Liver (tissue), 9 donors: ENCODE data around the gene C14orf119. TPM values are rescaled to one million over a fixed set of nuclear protein-coding genes. Genes with fewer than 3 reads are reported as not detected.

Experiments
- DNase-seq: peaks from one replicate; pipeline ENCODE4 v3.0.0-alpha.2; 2017; ENCODE audit warnings: low spot score
- H3K27ac ChIP-seq, 2 donors: one replicate each; pipeline ENCODE4 v1.7.0; 2013; ENCODE audit warnings: inconsistent platforms in 2 of 2, low read length in 2 of 2, control low read depth in 1 of 2, low read depth in 1 of 2, mild to moderate bottlenecking in 1 of 2
- H3K27me3 ChIP-seq, 4 donors: one replicate each; pipeline versions ENCODE4 v1.6.1 to v1.7.0; 2013; ENCODE audit warnings: low read length in 3 of 4, inconsistent platforms in 1 of 4, mild to moderate bottlenecking in 1 of 4, moderate library complexity in 1 of 4; ENCODE audit not compliant: control insufficient read depth in 4 of 4, insufficient read depth in 4 of 4
- H3K36me3 ChIP-seq, 4 donors: one replicate each; pipeline versions ENCODE4 v1.6.1 to v1.7.0; 2013; ENCODE audit warnings: low read length in 3 of 4, mild to moderate bottlenecking in 3 of 4, low read depth in 1 of 4, moderate library complexity in 1 of 4; ENCODE audit not compliant: control insufficient read depth in 4 of 4, insufficient read depth in 3 of 4
- H3K4me1 ChIP-seq, 4 donors: one replicate each; pipeline versions ENCODE4 v1.6.1 to v1.7.0; 2013; ENCODE audit warnings: low read length in 3 of 4, mild to moderate bottlenecking in 3 of 4, moderate library complexity in 1 of 4; ENCODE audit not compliant: control insufficient read depth in 4 of 4, insufficient read depth in 4 of 4
- H3K4me3 ChIP-seq, 3 donors: one replicate each; pipeline versions ENCODE4 v1.6.1 to v1.7.0; 2013; ENCODE audit warnings: low read length in 3 of 3, control low read depth in 1 of 3, low read depth in 1 of 3, mild to moderate bottlenecking in 1 of 3
- H3K9ac ChIP-seq, 2 donors: one replicate each; pipeline ENCODE4 v1.7.0; 2013; ENCODE audit warnings: low read length in 2 of 2, mild to moderate bottlenecking in 2 of 2, moderate library complexity in 2 of 2, control low read depth in 1 of 2, low read depth in 1 of 2
- H3K9me3 ChIP-seq, 4 donors: one replicate each; pipeline versions ENCODE4 v1.6.1 to v1.7.0; 2013; ENCODE audit warnings: low read length in 3 of 4; ENCODE audit not compliant: control insufficient read depth in 4 of 4
- EGR1 ChIP-seq, 2 donors: IDR thresholded peaks; 2 replicates each; pipeline ENCODE4 v1.6.1; 2016 to 2018; ENCODE audit warnings: antibody characterized with exemption in 2 of 2, low read depth in 2 of 2
- FOXA1 ChIP-seq: IDR thresholded peaks from 2 replicates; pipeline ENCODE4 v1.6.1; 2016; ENCODE audit warnings: antibody characterized with exemption
- FOXA2 ChIP-seq: IDR thresholded peaks from 2 replicates; pipeline ENCODE4 v1.6.1; 2016; ENCODE audit warnings: antibody characterized with exemption
- GABPA ChIP-seq, 2 donors: IDR thresholded peaks in 1 of 2; conservative IDR thresholded peaks in 1 of 2; 2 replicates each; pipeline ENCODE4 v1.6.1; 2016; ENCODE audit warnings: antibody characterized with exemption in 2 of 2, mild to moderate bottlenecking in 1 of 2, moderate library complexity in 1 of 2
- HNF4A ChIP-seq, 2 donors: conservative IDR thresholded peaks; 2 replicates each; pipeline ENCODE4 v1.6.1; 2016; ENCODE audit warnings: antibody characterized with exemption in 2 of 2, mild to moderate bottlenecking in 2 of 2
- HNF4G ChIP-seq: IDR thresholded peaks from 2 replicates; pipeline ENCODE4 v1.6.1; 2016; ENCODE audit warnings: antibody characterized with exemption
- JUND ChIP-seq, 2 donors: IDR thresholded peaks; 2 replicates each; pipeline ENCODE4 v1.6.1; 2016; ENCODE audit warnings: antibody characterized with exemption in 2 of 2
- NR2F2 ChIP-seq: IDR thresholded peaks from 2 replicates; pipeline ENCODE4 v1.6.1; 2016; ENCODE audit warnings: antibody characterized with exemption
- RXRA ChIP-seq, 2 donors: IDR thresholded peaks; 2 replicates each; pipeline ENCODE4 v1.6.1; 2017 to 2018; ENCODE audit warnings: antibody characterized with exemption in 2 of 2, mild to moderate bottlenecking in 1 of 2
- SP1 ChIP-seq: IDR thresholded peaks from 2 replicates; pipeline ENCODE4 v1.6.1; 2018; ENCODE audit warnings: antibody characterized with exemption, mild to moderate bottlenecking
- TAF1 ChIP-seq: conservative IDR thresholded peaks from 2 replicates; pipeline ENCODE4 v1.6.1; 2016; ENCODE audit warnings: antibody characterized with exemption, mild to moderate bottlenecking
- YY1 ChIP-seq: IDR thresholded peaks from 2 replicates; pipeline ENCODE4 v1.6.1; 2016; ENCODE audit warnings: antibody characterized with exemption, mild to moderate bottlenecking
- WGBS: extraction: QIAGEN DNeasy Blood & Tissue Kit; methylation state at CpG from one replicate; pipeline ENCODE4 v1.1.7; 2013; 5-methylcytosine and 5-hydroxymethylcytosine counted together
- polyA plus RNA-seq, 2 donors: library from polyadenylated mRNA; stranded (reverse) in 1 of 2; unstranded in 1 of 2; fragments of 200-250 nt in 1 of 2; fragments of >200 nt in 1 of 2; fragmentation: Nextera tagmentation in 1 of 2; extraction: Ambion mirVana in 1 of 2; gene quantifications; one replicate each; pipeline versions ENCODE4 v1.2.1 to v1.2.3, GENCODE V29; 2013 to 2015
- total RNA-seq, 2 donors: library from RNA; depleted of rRNA; stranded (reverse); fragments of >200 nt; gene quantifications; one replicate each; pipeline ENCODE4 v1.2.3, GENCODE V29; 2014
- TF ChIP-seq, protein P1 (sequence below): IDR thresholded peaks from 2 replicates; pipeline ENCODE4 v1.6.1; 2016; ENCODE audit warnings: antibody characterized with exemption
- TF ChIP-seq, protein P2 (sequence below): IDR thresholded peaks from 2 replicates; pipeline ENCODE4 v1.6.1; 2016; ENCODE audit warnings: antibody characterized with exemption, mild to moderate bottlenecking
- TF ChIP-seq, protein P3 (sequence below): fragments of 150-350 bp; IDR thresholded peaks from 2 replicates; pipeline ENCODE4 v1.5.1; 2017; ENCODE audit warnings: improper control_type of control experiment, low read depth, low read length; ENCODE audit not compliant: missing input control
- TF ChIP-seq, protein P4 (sequence below): IDR thresholded peaks from 2 replicates; pipeline ENCODE4 v1.6.1; 2016; ENCODE audit warnings: antibody characterized with exemption
- TF ChIP-seq, protein P5 (sequence below): IDR thresholded peaks from 2 replicates; pipeline ENCODE4 v1.6.1; 2016; ENCODE audit warnings: antibody characterized with exemption
- donor health status: healthy.
- donor health status: healthy.
- donor health status: healthy.
- donor health status: healthy.
- donor health status: healthy.

The C14orf119 gene
- total and polyA plus RNA-seq, 4 donors, result 9.0 to 27.1 (median 17.7) TPM

DNA sequence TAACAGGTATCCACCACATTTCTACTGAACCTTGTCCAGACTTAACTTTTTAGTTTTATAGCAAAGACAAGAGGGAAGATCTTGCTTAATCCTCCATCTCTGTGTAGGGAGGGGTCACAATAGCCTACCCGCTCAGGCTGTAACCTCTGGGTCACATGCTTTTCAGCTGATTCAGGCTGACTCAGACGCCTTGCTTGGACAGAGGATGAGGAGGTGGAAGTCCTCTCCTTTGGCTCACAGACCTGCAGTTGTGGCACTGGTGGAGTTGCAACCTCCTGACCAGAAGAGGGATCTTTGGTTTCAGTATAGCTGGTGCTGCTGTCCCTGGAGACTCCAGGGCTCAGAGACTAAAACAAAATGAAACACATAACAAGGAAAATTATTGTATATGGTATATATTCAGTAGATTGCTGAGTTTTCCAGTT, 16.6 kb upstream of the C14orf119 start (continued):
- no peak for TF ChIP-seq TAF1

DNA sequence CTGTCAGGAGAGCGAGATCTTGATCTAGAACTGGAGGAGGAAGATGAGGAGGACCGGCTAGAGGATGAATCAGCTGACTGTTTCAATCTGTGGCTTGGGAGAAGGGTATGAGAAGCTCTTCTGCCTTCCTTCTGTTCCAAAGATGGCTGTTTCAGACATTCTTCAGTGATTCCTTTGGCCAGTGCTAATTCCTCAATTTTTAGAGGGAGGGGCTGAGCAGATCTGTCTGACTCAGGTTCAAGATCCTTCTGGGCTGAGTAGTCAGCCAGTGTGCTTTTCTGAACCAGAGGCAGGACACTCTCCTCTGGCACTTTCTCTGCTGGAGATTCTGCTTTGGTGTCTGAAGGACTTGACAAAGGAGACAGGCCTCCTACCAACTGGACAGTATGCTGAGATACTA, 15.6 kb upstream of the C14orf119 start:
- TF ChIP-seq HNF4G (no peak), NR2F2 (no peak), RXRA (IDR thresholded peaks at IDR 0.05) (no peak), TAF1 (no peak)
- TF ChIP-seq, protein P1, sequence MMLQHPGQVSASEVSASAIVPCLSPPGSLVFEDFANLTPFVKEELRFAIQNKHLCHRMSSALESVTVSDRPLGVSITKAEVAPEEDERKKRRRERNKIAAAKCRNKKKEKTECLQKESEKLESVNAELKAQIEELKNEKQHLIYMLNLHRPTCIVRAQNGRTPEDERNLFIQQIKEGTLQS, result no peak
- TF ChIP-seq, protein P2, sequence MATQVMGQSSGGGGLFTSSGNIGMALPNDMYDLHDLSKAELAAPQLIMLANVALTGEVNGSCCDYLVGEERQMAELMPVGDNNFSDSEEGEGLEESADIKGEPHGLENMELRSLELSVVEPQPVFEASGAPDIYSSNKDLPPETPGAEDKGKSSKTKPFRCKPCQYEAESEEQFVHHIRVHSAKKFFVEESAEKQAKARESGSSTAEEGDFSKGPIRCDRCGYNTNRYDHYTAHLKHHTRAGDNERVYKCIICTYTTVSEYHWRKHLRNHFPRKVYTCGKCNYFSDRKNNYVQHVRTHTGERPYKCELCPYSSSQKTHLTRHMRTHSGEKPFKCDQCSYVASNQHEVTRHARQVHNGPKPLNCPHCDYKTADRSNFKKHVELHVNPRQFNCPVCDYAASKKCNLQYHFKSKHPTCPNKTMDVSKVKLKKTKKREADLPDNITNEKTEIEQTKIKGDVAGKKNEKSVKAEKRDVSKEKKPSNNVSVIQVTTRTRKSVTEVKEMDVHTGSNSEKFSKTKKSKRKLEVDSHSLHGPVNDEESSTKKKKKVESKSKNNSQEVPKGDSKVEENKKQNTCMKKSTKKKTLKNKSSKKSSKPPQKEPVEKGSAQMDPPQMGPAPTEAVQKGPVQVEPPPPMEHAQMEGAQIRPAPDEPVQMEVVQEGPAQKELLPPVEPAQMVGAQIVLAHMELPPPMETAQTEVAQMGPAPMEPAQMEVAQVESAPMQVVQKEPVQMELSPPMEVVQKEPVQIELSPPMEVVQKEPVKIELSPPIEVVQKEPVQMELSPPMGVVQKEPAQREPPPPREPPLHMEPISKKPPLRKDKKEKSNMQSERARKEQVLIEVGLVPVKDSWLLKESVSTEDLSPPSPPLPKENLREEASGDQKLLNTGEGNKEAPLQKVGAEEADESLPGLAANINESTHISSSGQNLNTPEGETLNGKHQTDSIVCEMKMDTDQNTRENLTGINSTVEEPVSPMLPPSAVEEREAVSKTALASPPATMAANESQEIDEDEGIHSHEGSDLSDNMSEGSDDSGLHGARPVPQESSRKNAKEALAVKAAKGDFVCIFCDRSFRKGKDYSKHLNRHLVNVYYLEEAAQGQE, result no peak
- TF ChIP-seq, protein P3, sequence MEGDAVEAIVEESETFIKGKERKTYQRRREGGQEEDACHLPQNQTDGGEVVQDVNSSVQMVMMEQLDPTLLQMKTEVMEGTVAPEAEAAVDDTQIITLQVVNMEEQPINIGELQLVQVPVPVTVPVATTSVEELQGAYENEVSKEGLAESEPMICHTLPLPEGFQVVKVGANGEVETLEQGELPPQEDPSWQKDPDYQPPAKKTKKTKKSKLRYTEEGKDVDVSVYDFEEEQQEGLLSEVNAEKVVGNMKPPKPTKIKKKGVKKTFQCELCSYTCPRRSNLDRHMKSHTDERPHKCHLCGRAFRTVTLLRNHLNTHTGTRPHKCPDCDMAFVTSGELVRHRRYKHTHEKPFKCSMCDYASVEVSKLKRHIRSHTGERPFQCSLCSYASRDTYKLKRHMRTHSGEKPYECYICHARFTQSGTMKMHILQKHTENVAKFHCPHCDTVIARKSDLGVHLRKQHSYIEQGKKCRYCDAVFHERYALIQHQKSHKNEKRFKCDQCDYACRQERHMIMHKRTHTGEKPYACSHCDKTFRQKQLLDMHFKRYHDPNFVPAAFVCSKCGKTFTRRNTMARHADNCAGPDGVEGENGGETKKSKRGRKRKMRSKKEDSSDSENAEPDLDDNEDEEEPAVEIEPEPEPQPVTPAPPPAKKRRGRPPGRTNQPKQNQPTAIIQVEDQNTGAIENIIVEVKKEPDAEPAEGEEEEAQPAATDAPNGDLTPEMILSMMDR, result no peak
- H3K9ac ChIP-seq, result no peak overlapping the region
- WGBS, result 93% methylated on average over 2 of the region's 2 CpGs

DNA sequence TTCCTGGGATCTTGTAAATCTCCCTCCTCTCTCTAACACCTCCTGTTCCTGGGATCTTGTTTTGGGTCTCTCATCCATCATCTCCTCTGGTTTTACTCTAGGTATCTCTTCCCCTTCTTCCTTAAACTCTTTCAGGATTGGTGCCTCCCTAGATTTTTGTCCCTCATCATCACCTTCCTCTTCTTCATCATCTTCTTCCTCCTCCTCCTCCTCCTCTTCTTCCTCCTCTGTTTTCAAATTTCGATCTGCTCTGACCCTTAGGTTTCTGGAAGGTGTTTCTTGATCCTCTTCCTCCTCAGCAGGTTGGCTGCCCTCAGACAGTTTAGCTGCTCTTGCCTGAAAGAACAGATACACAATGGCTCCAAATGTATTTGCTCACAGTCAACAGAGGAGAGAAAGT, 14.8 kb upstream of the C14orf119 start:
- Histone ChIP-seq H3K27me3 (no peaks in the 10 kb centered on the region), H3K36me3 (peaks cover 15 to 76% (median 63%) of the 10 kb centered on the region in 4 donors), H3K4me3 (no peak overlapping the region), H3K9ac (no peak overlapping the region), H3K4me1 (no peaks in the 10 kb centered on the region), H3K27ac (no peak overlapping the region), H3K9me3 (no peaks in the 10 kb centered on the region)
- WGBS, result 70% methylated on average over 1 of the region's 1 CpG
- DNase-seq, result no peak
- TF ChIP-seq, protein P2, result no peak
- TF ChIP-seq FOXA2 (no peak), SP1 (no peak), NR2F2 (no peak), RXRA (IDR thresholded peaks at IDR 0.05) (no peak), YY1 (no peak), HNF4A (conservative IDR thresholded peaks at IDR 0.05) (no peak), EGR1 (IDR thresholded peaks at IDR 0.05; ENCODE audit: low read depth in 2 of 2) (no peak), GABPA (IDR thresholded peaks at IDR 0.05 in 1 of 2, conservative IDR thresholded peaks at IDR 0.05 in 1 of 2) (no peak), HNF4G (no peak), FOXA1 (no peak), TAF1 (no peak), JUND (IDR thresholded peaks at IDR 0.05) (no peak)
- TF ChIP-seq, protein P3, result no peak
- TF ChIP-seq, protein P4, sequence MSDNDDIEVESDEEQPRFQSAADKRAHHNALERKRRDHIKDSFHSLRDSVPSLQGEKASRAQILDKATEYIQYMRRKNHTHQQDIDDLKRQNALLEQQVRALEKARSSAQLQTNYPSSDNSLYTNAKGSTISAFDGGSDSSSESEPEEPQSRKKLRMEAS, result no peak
- TF ChIP-seq, protein P5, sequence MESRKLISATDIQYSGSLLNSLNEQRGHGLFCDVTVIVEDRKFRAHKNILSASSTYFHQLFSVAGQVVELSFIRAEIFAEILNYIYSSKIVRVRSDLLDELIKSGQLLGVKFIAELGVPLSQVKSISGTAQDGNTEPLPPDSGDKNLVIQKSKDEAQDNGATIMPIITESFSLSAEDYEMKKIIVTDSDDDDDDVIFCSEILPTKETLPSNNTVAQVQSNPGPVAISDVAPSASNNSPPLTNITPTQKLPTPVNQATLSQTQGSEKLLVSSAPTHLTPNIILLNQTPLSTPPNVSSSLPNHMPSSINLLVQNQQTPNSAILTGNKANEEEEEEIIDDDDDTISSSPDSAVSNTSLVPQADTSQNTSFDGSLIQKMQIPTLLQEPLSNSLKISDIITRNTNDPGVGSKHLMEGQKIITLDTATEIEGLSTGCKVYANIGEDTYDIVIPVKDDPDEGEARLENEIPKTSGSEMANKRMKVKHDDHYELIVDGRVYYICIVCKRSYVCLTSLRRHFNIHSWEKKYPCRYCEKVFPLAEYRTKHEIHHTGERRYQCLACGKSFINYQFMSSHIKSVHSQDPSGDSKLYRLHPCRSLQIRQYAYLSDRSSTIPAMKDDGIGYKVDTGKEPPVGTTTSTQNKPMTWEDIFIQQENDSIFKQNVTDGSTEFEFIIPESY, result no peak

More for the DNA sequence above, 15.6 kb upstream of the C14orf119 start:
- Histone ChIP-seq H3K9me3 (no peaks in the 10 kb centered on the region), H3K4me3 (no peak overlapping the region), H3K4me1 (no peaks in the 10 kb centered on the region), H3K27ac (no peak overlapping the region), H3K36me3 (peaks cover 12 to 79% (median 63%) of the 10 kb centered on the region in 4 donors), H3K27me3 (no peaks in the 10 kb centered on the region)
- no peak for DNase-seq
